ENCODE results near the gene BNC1. TPM values are rescaled to one million over a fixed set of nuclear protein-coding genes. Genes with fewer than 3 reads are reported as not detected.

BNC1 gene
- total RNA-seq, 2 donors from 2014 or later: 0.26 TPM; not detected in 1

GRCh38 chr15:83299462-83299861 is 15.0 kb upstream of the BNC1 start:
- no peaks in the 10 kb centered on the region for H3K4me1 ChIP-seq
- ATAC-seq (no peak), DNase-seq (no peak)
- H3K36me3 ChIP-seq (replicated peaks in 1 of 2; ENCODE audit: insufficient read depth in 1 of 2, low read depth in 2 of 2): no peaks in the 10 kb centered on the region
- H3K4me3 ChIP-seq: no peak overlapping the region
- 76 to 79% methylated on average over 3 of the region's 3 CpGs for WGBS, 2 donors
- H3K27me3 ChIP-seq: no peaks in the 10 kb centered on the region
- H3K27ac ChIP-seq: no peak overlapping the region
- TF ChIP-seq POLR2A (IDR thresholded peaks at IDR 0.05): no peak
- no peak for TF ChIP-seq CTCF (IDR thresholded peaks at IDR 0.05)
- no peaks in the 10 kb centered on the region for H3K9me3 ChIP-seq
- intact Hi-C loops (cut with DNase I): no loop called here

GRCh38 chr15:83295417-83295816 is 11.0 kb upstream of the BNC1 start:
- Histone ChIP-seq H3K27ac (no peak overlapping the region), H3K27me3 (no peaks in the 10 kb centered on the region), H3K36me3 (replicated peaks in 1 of 2; ENCODE audit: insufficient read depth in 1 of 2, low read depth in 2 of 2) (no peaks in the 10 kb centered on the region), H3K4me1 (no peaks in the 10 kb centered on the region), H3K4me3 (no peak overlapping the region), H3K9me3 (no peaks in the 10 kb centered on the region)
- no peak for ATAC-seq
- intact Hi-C loops (cut with DNase I): no loop called here
- no peak for TF ChIP-seq CTCF (IDR thresholded peaks at IDR 0.05)
- no peak for TF ChIP-seq POLR2A (IDR thresholded peaks at IDR 0.05)
- no peak for DNase-seq
- 60 to 62% methylated on average over 6 of the region's 6 CpGs for WGBS, 2 donors

GRCh38 chr15:83293201-83293600 is 8.7 kb upstream of the BNC1 start:
- Histone ChIP-seq H3K9me3 (no peaks in the 10 kb centered on the region), H3K27ac (no peak overlapping the region), H3K4me3 (no peak overlapping the region), H3K36me3 (replicated peaks in 1 of 2; ENCODE audit: insufficient read depth in 1 of 2, low read depth in 2 of 2) (no peaks in the 10 kb centered on the region), H3K4me1 (no peaks in the 10 kb centered on the region), H3K27me3 (no peaks in the 10 kb centered on the region)
- ATAC-seq: no peak
- DNase-seq: no peak
- intact Hi-C loops (cut with DNase I): no loop called here
- WGBS, 2 donors: 35 to 39% methylated on average over 1 of the region's 1 CpG
- TF ChIP-seq POLR2A (IDR thresholded peaks at IDR 0.05): no peak
- TF ChIP-seq CTCF (IDR thresholded peaks at IDR 0.05): no peak

GRCh38 chr15:83292317-83292716 is 7.9 kb upstream of the BNC1 start:
- ATAC-seq: no peak
- Histone ChIP-seq H3K27ac (no peak overlapping the region), H3K4me3 (no peak overlapping the region), H3K27me3 (no peaks in the 10 kb centered on the region), H3K36me3 (replicated peaks in 1 of 2; ENCODE audit: insufficient read depth in 1 of 2, low read depth in 2 of 2) (no peaks in the 10 kb centered on the region), H3K4me1 (no peaks in the 10 kb centered on the region), H3K9me3 (no peaks in the 10 kb centered on the region)
- intact Hi-C loops (cut with DNase I): no loop called here
- DNase-seq: no peak
- no peak for TF ChIP-seq POLR2A (IDR thresholded peaks at IDR 0.05)
- no peak for TF ChIP-seq CTCF (IDR thresholded peaks at IDR 0.05)
- WGBS, 2 donors: 41 to 60% methylated on average over 5 of the region's 5 CpGs

- ATAC-seq: no peak
- Histone ChIP-seq H3K27ac (no peak overlapping the region), H3K4me3 (no peak overlapping the region), H3K9me3 (no peaks in the 10 kb centered on the region), H3K27me3 (no peaks in the 10 kb centered on the region), H3K4me1 (no peaks in the 10 kb centered on the region), H3K36me3 (replicated peaks in 1 of 2; ENCODE audit: insufficient read depth in 1 of 2, low read depth in 2 of 2) (no peaks in the 10 kb centered on the region)
- DNase-seq: no peak
- intact Hi-C loops (cut with DNase I): no loop called here
- 63 to 76% methylated on average over 4 of the region's 4 CpGs for WGBS, 2 donors
- TF ChIP-seq POLR2A (IDR thresholded peaks at IDR 0.05) (no peak), CTCF (IDR thresholded peaks at IDR 0.05) (no peak)
Measured at GRCh38 chr15:83290236-83290635, 5.8 kb upstream of the BNC1 start.
